ENCODE data around the gene MRPS12.
"Not testable (repeated sequence)": the region's sequence is repeated elsewhere in the genome, so short reads cannot be mapped to it uniquely, and the experiment has no call there.

MRPS12 gene

GRCh38 chr19:38941979-38942378, 11.2 kb downstream of the MRPS12 start:
- no peak for DNase-seq

GRCh38 chr19:38942471-38943181, 11.9 kb downstream of the MRPS12 start:
- no peak for DNase-seq

GRCh38 chr19:38944981-38945506, 14.3 kb downstream of the MRPS12 start:
- DNase-seq = no peak

GRCh38 chr19:38945562-38946228, 15.0 kb downstream of the MRPS12 start:
- DNase-seq = no peak

- DNase-seq = no peak
Observed at GRCh38 chr19:38946229-38947010, 15.7 kb downstream of the MRPS12 start.

- peak; percentile 88 to 90 for DNase-seq
Observed at GRCh38 chr19:38949580-38950367, 19.0 kb downstream of the MRPS12 start.

- DNase-seq = no peak
Observed at GRCh38 chr19:38951187-38951586, 20.4 kb downstream of the MRPS12 start.

- peak in 1 of 2 experiments; percentile 28 for DNase-seq
Observed at GRCh38 chr19:38952395-38953165, 21.8 kb downstream of the MRPS12 start.

- DNase-seq = no peak
Observed at GRCh38 chr19:38953677-38954076, 22.9 kb downstream of the MRPS12 start.

GRCh38 chr19:38956264-38956663, 25.5 kb downstream of the MRPS12 start:
- no peak for DNase-seq

- DNase-seq = no peak
Observed at GRCh38 chr19:38958301-38958700, 27.6 kb downstream of the MRPS12 start.

- DNase-seq = no peak
Observed at GRCh38 chr19:38959618-38960017, 28.9 kb downstream of the MRPS12 start.

- no peak for DNase-seq
Observed at GRCh38 chr19:38964738-38965137, 34.0 kb downstream of the MRPS12 start.

GRCh38 chr19:38966149-38966548, 35.4 kb downstream of the MRPS12 start:
- DNase-seq = not testable (repeated sequence)

GRCh38 chr19:38970664-38971532, 40.2 kb downstream of the MRPS12 start:
- no peak for DNase-seq

GRCh38 chr19:38971672-38972071, 40.9 kb downstream of the MRPS12 start:
- DNase-seq = no peak

- DNase-seq = no peak
Observed at GRCh38 chr19:38974624-38975213, 44.0 kb downstream of the MRPS12 start.

- no peak for DNase-seq
Observed at GRCh38 chr19:38975214-38975860, 44.6 kb downstream of the MRPS12 start, which contains the start of gene FBXO17. FBXO17 (minus strand) TSS chr19:38975742; CDS start chr19:38950319, 25,423 bp downstream.

- DNase-seq = no peak
Observed at GRCh38 chr19:38975861-38976271, 45.1 kb downstream of the MRPS12 start.
